Measurements from ENCODE around the gene SBNO1.
"Not testable (repeated sequence)": the region's sequence is repeated elsewhere in the genome, so short reads cannot be mapped to it uniquely, and the experiment has no call there.

SBNO1 gene

DNA sequence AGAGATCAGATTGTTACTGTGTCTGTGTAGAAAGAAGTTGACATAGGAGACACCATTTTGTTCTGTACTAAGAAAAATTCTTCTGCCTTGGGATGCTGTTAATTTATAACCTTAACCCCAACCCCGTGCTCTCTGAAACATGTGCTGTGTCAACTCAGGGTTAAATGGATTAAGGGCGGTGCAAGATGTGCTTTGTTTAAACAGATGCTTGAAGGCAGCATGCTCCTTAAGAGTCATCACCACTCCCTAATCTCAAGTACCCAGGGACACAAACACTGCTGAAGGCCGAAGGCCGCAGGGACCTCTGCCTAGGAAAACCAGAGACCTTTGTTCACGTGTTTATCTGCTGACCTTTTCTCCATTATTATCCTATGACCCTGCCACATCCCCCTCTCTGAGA is 7.8 kb upstream of the SBNO1 start:
- H3K9ac ChIP-seq (ENCODE audit: low read depth in 1 of 2, low read length in 2 of 2); H3K4me1 ChIP-seq (ENCODE audit: control insufficient read depth in 1 of 2, insufficient read depth in 2 of 2, low read length in 2 of 2); H3K36me3 ChIP-seq (ENCODE audit: control insufficient read depth in 1 of 2, insufficient read depth in 2 of 2, low read length in 2 of 2); H3K27ac ChIP-seq (ENCODE audit: low read depth, low read length); H3K4me3 ChIP-seq (ENCODE audit: low read depth in 1 of 2, low read length in 2 of 2); H3K27me3 ChIP-seq (ENCODE audit: control insufficient read depth in 1 of 2, insufficient read depth in 2 of 2, low read length in 2 of 2); H3K9me3 ChIP-seq (ENCODE audit: control insufficient read depth in 1 of 2, low read length in 2 of 2): not testable (repeated sequence)

DNA sequence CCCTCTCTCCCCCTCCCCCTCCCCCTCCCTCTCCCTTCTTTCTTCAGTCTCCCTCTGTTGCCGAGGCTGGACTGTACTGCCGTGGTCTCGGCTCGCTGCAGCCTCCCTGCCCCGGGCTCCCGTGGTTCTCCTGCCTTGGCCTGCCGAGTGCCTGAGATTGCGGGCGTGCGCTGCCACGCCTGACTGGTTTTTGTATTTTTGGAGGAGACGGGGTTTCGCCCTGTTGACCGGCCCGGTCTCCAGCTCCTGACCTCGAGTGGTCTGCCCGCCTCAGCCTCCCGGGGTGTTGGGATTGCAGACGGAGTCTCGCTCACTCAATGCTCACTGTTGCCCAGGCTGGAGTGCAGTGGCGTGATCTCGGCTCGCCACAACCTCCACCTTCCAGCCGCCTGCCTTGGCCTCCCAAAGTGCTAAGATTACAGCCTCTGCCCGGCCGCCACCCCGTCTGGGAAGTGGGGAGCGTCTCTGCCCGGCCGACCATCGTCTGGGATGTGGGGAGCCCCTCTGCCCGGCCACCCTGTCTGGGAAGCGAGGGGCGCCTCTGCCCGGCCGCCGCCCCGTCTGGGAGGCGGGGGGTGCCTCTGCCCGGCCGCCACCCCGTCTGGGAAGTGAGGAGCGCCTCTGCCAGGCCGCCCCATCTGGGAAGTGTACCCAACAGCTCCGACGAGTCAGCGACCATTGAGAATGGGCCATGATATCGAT is 7.2 kb upstream of the SBNO1 start:
- H3K9ac ChIP-seq (ENCODE audit: low read depth in 1 of 2, low read length in 2 of 2); H3K9me3 ChIP-seq (ENCODE audit: control insufficient read depth in 1 of 2, low read length in 2 of 2); H3K27ac ChIP-seq (ENCODE audit: low read depth, low read length); H3K4me3 ChIP-seq (ENCODE audit: low read depth in 1 of 2, low read length in 2 of 2); H3K36me3 ChIP-seq (ENCODE audit: control insufficient read depth in 1 of 2, insufficient read depth in 2 of 2, low read length in 2 of 2); H3K4me1 ChIP-seq (ENCODE audit: control insufficient read depth in 1 of 2, insufficient read depth in 2 of 2, low read length in 2 of 2); H3K27me3 ChIP-seq (ENCODE audit: control insufficient read depth in 1 of 2, insufficient read depth in 2 of 2, low read length in 2 of 2): not testable (repeated sequence)

DNA sequence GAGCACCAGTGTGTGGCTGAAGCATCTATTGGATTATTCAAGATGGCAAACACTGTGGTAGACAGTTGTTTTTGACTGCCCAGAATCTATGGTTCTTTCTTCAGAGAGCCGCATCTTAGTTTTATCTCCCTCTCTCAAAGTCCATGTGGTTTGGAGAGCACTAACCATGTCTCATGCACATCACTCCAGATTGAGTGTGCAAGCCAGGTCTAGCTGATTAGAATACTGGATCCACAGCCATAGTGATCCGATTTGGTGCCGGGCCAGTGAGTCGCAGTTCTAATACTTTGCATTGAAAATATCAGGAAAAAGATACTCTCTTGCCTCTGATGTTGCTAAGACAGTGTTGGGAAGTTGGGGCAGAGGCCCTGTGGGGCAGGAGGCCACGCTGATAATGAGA is 4.6 kb upstream of the SBNO1 start:
- Histone ChIP-seq H3K4me1 (ENCODE audit: control insufficient read depth in 1 of 2, insufficient read depth in 2 of 2, low read length in 2 of 2) (no peaks in the 10 kb centered on the region), H3K27me3 (ENCODE audit: control insufficient read depth in 1 of 2, insufficient read depth in 2 of 2, low read length in 2 of 2) (no peaks in the 10 kb centered on the region), H3K4me3 (ENCODE audit: low read depth in 1 of 2, low read length in 2 of 2) (no peak overlapping the region), H3K27ac (ENCODE audit: low read depth, low read length) (no peak overlapping the region), H3K9me3 (ENCODE audit: control insufficient read depth in 1 of 2, low read length in 2 of 2) (no peaks in the 10 kb centered on the region), H3K9ac (ENCODE audit: low read depth in 1 of 2, low read length in 2 of 2) (no peak overlapping the region), H3K36me3 (ENCODE audit: control insufficient read depth in 1 of 2, insufficient read depth in 2 of 2, low read length in 2 of 2) (no peaks in the 10 kb centered on the region)

DNA sequence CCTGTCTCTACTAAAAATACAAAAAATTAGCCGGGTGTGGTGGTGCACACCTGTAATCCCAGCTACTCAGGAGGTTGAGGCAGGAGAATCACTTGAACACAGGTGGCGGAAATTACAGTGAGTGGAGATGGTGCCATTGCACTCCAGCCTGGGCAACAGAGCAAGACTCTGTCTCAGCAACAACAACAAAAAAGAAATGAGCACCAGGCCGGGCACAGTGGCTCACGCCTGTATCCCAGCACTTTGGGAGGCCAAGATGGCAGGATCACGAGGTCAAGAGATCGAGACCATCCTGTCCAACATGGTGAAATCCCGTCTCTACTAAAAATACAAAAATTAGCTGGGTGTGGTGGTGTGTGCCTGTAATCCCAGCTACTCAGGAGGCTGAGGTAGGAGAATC is 3.8 kb upstream of the SBNO1 start:
- H3K27ac ChIP-seq (ENCODE audit: low read depth, low read length); H3K4me1 ChIP-seq (ENCODE audit: control insufficient read depth in 1 of 2, insufficient read depth in 2 of 2, low read length in 2 of 2); H3K4me3 ChIP-seq (ENCODE audit: low read depth in 1 of 2, low read length in 2 of 2); H3K9me3 ChIP-seq (ENCODE audit: control insufficient read depth in 1 of 2, low read length in 2 of 2); H3K27me3 ChIP-seq (ENCODE audit: control insufficient read depth in 1 of 2, insufficient read depth in 2 of 2, low read length in 2 of 2); H3K9ac ChIP-seq (ENCODE audit: low read depth in 1 of 2, low read length in 2 of 2); H3K36me3 ChIP-seq (ENCODE audit: control insufficient read depth in 1 of 2, insufficient read depth in 2 of 2, low read length in 2 of 2): not testable (repeated sequence)

DNA sequence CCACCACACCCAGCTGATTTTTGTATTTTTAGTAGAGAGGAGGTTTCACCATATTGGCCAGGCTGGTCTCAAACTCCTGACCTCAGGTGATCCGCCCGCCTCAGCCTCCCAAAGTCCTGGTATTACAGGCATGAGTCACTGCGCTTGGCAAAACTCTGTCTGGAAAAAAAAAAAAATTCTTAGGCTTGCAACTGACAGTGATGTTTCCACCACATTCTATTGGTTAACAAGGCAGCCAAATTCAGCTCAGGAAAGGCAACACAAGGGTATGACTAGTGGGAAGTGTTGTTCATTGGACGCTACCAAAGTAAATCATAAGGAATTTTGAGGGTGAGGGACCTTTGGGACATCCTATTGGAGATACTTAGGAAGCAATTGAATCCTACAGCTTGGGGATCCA is 2.9 kb upstream of the SBNO1 start:
- Histone ChIP-seq H3K27ac (ENCODE audit: low read depth, low read length) (no peak overlapping the region), H3K36me3 (ENCODE audit: control insufficient read depth in 1 of 2, insufficient read depth in 2 of 2, low read length in 2 of 2) (no peaks in the 10 kb centered on the region), H3K4me3 (ENCODE audit: low read depth in 1 of 2, low read length in 2 of 2) (no peak overlapping the region), H3K9ac (ENCODE audit: low read depth in 1 of 2, low read length in 2 of 2) (no peak overlapping the region), H3K27me3 (ENCODE audit: control insufficient read depth in 1 of 2, insufficient read depth in 2 of 2, low read length in 2 of 2) (no peaks in the 10 kb centered on the region), H3K9me3 (ENCODE audit: control insufficient read depth in 1 of 2, low read length in 2 of 2) (no peaks in the 10 kb centered on the region), H3K4me1 (ENCODE audit: control insufficient read depth in 1 of 2, insufficient read depth in 2 of 2, low read length in 2 of 2) (peaks cover 6 to 10% of the 10 kb centered on the region in 2 donors)

DNA sequence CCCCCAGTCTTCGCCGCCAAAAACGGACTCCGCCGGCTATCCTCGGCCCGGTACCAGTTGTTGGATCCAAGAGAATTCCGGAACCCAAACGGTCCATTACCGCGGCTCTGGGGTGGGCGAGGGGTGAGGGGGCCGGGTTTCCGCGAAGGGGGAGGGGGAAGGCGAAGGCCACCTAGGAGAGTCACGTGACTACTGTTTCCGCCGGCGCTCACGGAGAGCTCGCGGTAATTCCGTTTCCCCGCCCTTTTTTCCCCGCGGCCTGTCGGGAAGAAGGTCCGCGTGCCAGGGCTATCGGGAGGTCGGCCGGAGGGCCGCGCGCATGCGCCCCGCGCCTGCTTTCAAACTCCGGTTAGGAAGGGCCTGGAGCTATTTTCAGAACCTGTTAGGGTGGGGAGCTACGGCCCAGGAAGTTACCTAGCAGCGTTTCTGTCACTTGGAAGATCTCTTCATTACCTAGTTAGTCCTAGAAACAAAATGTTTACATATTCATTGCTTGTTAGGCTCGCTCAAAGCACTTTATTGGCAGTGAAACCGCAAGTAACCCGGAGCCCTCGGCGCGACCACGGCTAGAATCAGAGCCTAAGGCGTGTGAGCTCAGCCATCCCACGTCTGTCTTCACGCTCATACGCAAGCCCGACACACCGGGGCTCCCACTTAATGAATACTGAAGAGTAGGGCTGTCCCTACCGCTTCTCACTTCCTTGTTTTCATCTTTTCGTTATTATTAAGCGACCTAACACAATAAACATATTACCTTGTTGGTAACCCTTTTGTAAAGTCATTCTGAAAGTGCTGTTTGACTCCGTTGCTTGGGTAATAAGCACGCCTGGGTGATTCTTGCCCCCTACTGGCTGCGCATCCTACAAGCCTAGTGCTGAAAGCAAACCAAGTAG is 624 bp upstream of the SBNO1 start:
- Histone ChIP-seq H3K4me1 (ENCODE audit: control insufficient read depth in 1 of 2, insufficient read depth in 2 of 2, low read length in 2 of 2) (peaks cover 6 to 12% of the 10 kb centered on the region in 2 donors), H3K9me3 (ENCODE audit: control insufficient read depth in 1 of 2, low read length in 2 of 2) (no peaks in the 10 kb centered on the region), H3K36me3 (ENCODE audit: control insufficient read depth in 1 of 2, insufficient read depth in 2 of 2, low read length in 2 of 2) (no peaks in the 10 kb centered on the region), H3K4me3 (ENCODE audit: low read depth in 1 of 2, low read length in 2 of 2) (peak overlapping the region; percentile 66 to 87), H3K27ac (ENCODE audit: low read depth, low read length) (peak overlapping the region; percentile 96), H3K27me3 (ENCODE audit: control insufficient read depth in 1 of 2, insufficient read depth in 2 of 2, low read length in 2 of 2) (no peaks in the 10 kb centered on the region), H3K9ac (ENCODE audit: low read depth in 1 of 2, low read length in 2 of 2) (peak overlapping the region; percentile 81 to 93)

DNA sequence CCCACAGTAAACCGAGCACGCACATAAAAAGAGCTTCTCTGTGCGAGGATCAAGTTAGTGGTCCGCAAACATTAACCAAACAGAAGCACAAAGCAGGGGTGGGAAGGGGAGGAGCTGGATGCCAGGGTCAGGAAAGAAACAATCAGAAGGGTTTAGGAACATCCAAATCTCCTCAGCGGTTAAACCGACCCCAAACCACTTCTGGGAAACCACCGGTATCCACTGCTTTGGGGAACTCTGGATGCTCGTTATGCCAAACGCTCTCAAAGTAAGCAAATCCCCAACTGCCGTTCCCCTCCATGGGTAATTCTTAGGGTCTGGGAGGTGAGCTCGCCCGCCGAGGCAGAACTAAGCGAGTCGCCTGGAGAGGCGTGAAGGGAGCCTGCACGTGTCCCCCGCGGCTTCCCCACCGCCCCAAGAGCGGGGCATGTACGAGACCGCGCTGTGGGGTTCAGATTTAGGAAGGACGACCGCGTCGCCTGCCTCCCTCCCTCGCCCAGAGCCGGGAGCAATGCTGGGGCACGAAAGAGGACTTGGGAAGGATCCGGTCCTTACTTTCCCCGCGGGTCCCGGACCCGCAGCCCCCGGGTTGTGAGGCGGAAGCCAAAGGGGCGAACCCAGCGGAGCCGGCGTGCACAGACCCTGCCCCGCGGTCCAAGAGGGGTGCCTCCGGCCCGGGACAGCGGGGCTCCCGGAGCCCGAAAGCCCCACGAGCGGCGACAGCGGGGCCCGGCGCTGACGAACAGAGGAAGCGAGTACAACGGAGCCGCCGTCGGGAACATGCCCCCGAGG is 711 bp downstream of the SBNO1 start:
- Histone ChIP-seq H3K27me3 (ENCODE audit: control insufficient read depth in 1 of 2, insufficient read depth in 2 of 2, low read length in 2 of 2) (no peaks in the 10 kb centered on the region), H3K9me3 (ENCODE audit: control insufficient read depth in 1 of 2, low read length in 2 of 2) (no peaks in the 10 kb centered on the region), H3K36me3 (ENCODE audit: control insufficient read depth in 1 of 2, insufficient read depth in 2 of 2, low read length in 2 of 2) (no peaks in the 10 kb centered on the region), H3K4me1 (ENCODE audit: control insufficient read depth in 1 of 2, insufficient read depth in 2 of 2, low read length in 2 of 2) (peaks cover 6 to 12% of the 10 kb centered on the region in 2 donors), H3K9ac (ENCODE audit: low read depth in 1 of 2, low read length in 2 of 2) (peak overlapping the region; percentile 83 to 84), H3K4me3 (ENCODE audit: low read depth in 1 of 2, low read length in 2 of 2) (peak overlapping the region; percentile 87 to 94), H3K27ac (ENCODE audit: low read depth, low read length) (peak overlapping the region; percentile 96)

GRCh38 chr12:123363390-123363739 is 1.3 kb downstream of the SBNO1 start:
- Histone ChIP-seq H3K27me3 (ENCODE audit: control insufficient read depth in 1 of 2, insufficient read depth in 2 of 2, low read length in 2 of 2) (no peaks in the 10 kb centered on the region), H3K36me3 (ENCODE audit: control insufficient read depth in 1 of 2, insufficient read depth in 2 of 2, low read length in 2 of 2) (no peaks in the 10 kb centered on the region), H3K4me1 (ENCODE audit: control insufficient read depth in 1 of 2, insufficient read depth in 2 of 2, low read length in 2 of 2) (peaks cover 6 to 12% of the 10 kb centered on the region in 2 donors), H3K27ac (ENCODE audit: low read depth, low read length) (no peak overlapping the region), H3K9me3 (ENCODE audit: control insufficient read depth in 1 of 2, low read length in 2 of 2) (no peaks in the 10 kb centered on the region), H3K4me3 (ENCODE audit: low read depth in 1 of 2, low read length in 2 of 2) (peak overlapping the region; percentile 87 to 94), H3K9ac (ENCODE audit: low read depth in 1 of 2, low read length in 2 of 2) (peak overlapping the region; percentile 83 to 84)

DNA sequence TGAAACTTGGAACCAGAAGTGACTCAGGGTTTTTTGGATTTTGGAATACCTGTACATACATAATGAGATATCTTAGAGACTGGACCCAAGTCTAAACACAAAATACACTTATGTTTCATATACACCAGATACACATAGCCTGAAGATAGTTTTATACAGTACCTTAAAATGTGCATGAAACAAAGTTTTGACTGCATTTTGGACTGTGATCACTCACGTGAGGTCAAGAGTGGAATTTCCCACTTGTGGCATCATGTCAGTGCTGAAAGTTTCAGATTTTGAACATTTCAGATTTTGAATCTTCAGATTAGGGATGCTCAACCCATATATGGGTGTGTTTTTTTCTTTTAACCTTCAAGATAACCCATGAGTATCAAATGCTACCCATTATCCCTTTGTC is 6.6 kb downstream of the SBNO1 start:
- Histone ChIP-seq H3K4me3 (ENCODE audit: low read depth in 1 of 2, low read length in 2 of 2) (no peak overlapping the region), H3K9ac (ENCODE audit: low read depth in 1 of 2, low read length in 2 of 2) (no peak overlapping the region), H3K4me1 (ENCODE audit: control insufficient read depth in 1 of 2, insufficient read depth in 2 of 2, low read length in 2 of 2) (peaks cover 5 to 7% of the 10 kb centered on the region in 2 donors), H3K27ac (ENCODE audit: low read depth, low read length) (no peak overlapping the region), H3K9me3 (ENCODE audit: control insufficient read depth in 1 of 2, low read length in 2 of 2) (no peaks in the 10 kb centered on the region), H3K36me3 (ENCODE audit: control insufficient read depth in 1 of 2, insufficient read depth in 2 of 2, low read length in 2 of 2) (no peaks in the 10 kb centered on the region), H3K27me3 (ENCODE audit: control insufficient read depth in 1 of 2, insufficient read depth in 2 of 2, low read length in 2 of 2) (no peaks in the 10 kb centered on the region)

- Histone ChIP-seq H3K4me1 (ENCODE audit: control insufficient read depth in 1 of 2, insufficient read depth in 2 of 2, low read length in 2 of 2) (peaks cover 0 to 3% of the 10 kb centered on the region in 2 donors), H3K27ac (ENCODE audit: low read depth, low read length) (no peak overlapping the region), H3K36me3 (ENCODE audit: control insufficient read depth in 1 of 2, insufficient read depth in 2 of 2, low read length in 2 of 2) (no peaks in the 10 kb centered on the region), H3K4me3 (ENCODE audit: low read depth in 1 of 2, low read length in 2 of 2) (no peak overlapping the region), H3K9ac (ENCODE audit: low read depth in 1 of 2, low read length in 2 of 2) (no peak overlapping the region), H3K9me3 (ENCODE audit: control insufficient read depth in 1 of 2, low read length in 2 of 2) (no peaks in the 10 kb centered on the region), H3K27me3 (ENCODE audit: control insufficient read depth in 1 of 2, insufficient read depth in 2 of 2, low read length in 2 of 2) (no peaks in the 10 kb centered on the region)
Measured at GRCh38 chr12:123356159-123356670, 8.4 kb downstream of the SBNO1 start.
